ENCODE data around the gene NXNL1.

DNA sequence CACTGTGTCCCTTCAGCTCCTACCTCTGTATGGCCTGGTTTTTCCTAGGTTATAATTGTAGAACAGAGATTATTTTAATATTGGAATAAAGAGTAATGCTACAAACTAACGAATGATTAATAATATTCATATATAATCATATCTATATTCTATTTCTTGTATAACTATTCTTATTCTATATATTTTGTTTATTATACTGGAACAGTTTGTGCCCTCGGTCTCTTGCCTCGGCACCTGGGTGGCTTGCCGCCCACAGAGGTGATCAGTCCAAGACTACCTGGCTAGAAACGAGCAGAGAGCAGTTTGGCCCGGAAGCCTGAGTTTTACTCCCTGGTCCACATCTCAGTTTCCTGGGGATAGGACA is 5.7 kb upstream of the NXNL1 start:
- TF ChIP-seq, protein P1, sequence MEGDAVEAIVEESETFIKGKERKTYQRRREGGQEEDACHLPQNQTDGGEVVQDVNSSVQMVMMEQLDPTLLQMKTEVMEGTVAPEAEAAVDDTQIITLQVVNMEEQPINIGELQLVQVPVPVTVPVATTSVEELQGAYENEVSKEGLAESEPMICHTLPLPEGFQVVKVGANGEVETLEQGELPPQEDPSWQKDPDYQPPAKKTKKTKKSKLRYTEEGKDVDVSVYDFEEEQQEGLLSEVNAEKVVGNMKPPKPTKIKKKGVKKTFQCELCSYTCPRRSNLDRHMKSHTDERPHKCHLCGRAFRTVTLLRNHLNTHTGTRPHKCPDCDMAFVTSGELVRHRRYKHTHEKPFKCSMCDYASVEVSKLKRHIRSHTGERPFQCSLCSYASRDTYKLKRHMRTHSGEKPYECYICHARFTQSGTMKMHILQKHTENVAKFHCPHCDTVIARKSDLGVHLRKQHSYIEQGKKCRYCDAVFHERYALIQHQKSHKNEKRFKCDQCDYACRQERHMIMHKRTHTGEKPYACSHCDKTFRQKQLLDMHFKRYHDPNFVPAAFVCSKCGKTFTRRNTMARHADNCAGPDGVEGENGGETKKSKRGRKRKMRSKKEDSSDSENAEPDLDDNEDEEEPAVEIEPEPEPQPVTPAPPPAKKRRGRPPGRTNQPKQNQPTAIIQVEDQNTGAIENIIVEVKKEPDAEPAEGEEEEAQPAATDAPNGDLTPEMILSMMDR (conservative IDR thresholded peaks at IDR 0.05 in 1 of 2, IDR thresholded peaks at IDR 0.05 in 1 of 2; ENCODE audit: low read depth in 1 of 2, low read length in 2 of 2): no peak
- TF ChIP-seq EZH2 (IDR thresholded peaks at IDR 0.05; ENCODE audit: low read length, missing control alignments): no peak

Measured in fibroblast of lung (primary cell).